A549 (cell line): ENCODE data around the gene ZNF618. TPM values are rescaled to one million over a fixed set of nuclear protein-coding genes. Genes with fewer than 3 reads are reported as not detected.

ENCODE experiments used
- ATAC-seq, 2 experiments: fragments of 200-7000 bp in 1 of 2; fragments of >200 bp in 1 of 2; cut with Nextera tagmentation in 1 of 2; cut with Tn5 transposase in 1 of 2; 3 replicates each; pipeline versions ENCODE4 v1.8.0 to v1.9.1; 2018 to 2020; ENCODE audit warnings: mild to moderate bottlenecking in 1 of 2, moderate library complexity in 1 of 2
- CTCF ChIA-PET: fragments of 300-600 bp; sonication (Branson Sonifier 250); formaldehyde crosslinking; extraction: SDS; loops from one replicate; lab custom pipeline; 2021; ENCODE audit warnings: antibody characterized with exemption, inconsistent platforms; lab: Yijun Ruan, JAX
- POLR2A ChIA-PET: fragments of 350-600 bp; formaldehyde crosslinking; extraction: SDS; loops from one replicate; lab custom pipeline; 2021; ENCODE audit warnings: antibody characterized with exemption, inconsistent platforms; lab: Yijun Ruan, JAX
- DNase-seq, 2 experiments: peaks; one replicate each; pipeline versions ENCODE4 v3.0.0 to v3.0.0-alpha.2; 2011 to 2016; ENCODE audit warnings: low read depth in 1 of 2, low spot score in 1 of 2
- FAIRE-seq: peaks from 2 replicates; lab custom pipeline; 2011; peaks lifted over from hg19 to GRCh38; lab: Jason Lieb, UNC
- H3K27ac ChIP-seq, 2 experiments: fragments of >200 bp; sonication (Bioruptor Twin); formaldehyde crosslinking; 3 replicates each; pipeline ENCODE4 v1.5.1; 2016 to 2017
- H3K4me1 ChIP-seq: fragments of >200 bp; sonication (Bioruptor Twin); formaldehyde crosslinking; 3 replicates; pipeline ENCODE4 v1.6.1; 2016
- H3K4me2 ChIP-seq: fragments of >200 bp; sonication (Bioruptor Twin); formaldehyde crosslinking; 3 replicates; pipeline ENCODE4 v1.6.1; 2016
- H3K4me3 ChIP-seq: fragments of >200 bp; sonication (Bioruptor Twin); formaldehyde crosslinking; 3 replicates; pipeline ENCODE4 v1.5.1; 2016
- H3K9me3 ChIP-seq: fragments of >200 bp; sonication (Bioruptor Twin); formaldehyde crosslinking; 3 replicates; pipeline ENCODE4 v1.6.1; 2016
- CBX2 ChIP-seq: fragments of 200-600 bp; sonication (generic); IDR thresholded peaks from 2 replicates; pipeline ENCODE4 v1.6.1; 2016; ENCODE audit warnings: low read depth, mild to moderate bottlenecking, borderline replicate concordance
- FOSL2 ChIP-seq, 2 experiments: fragments of 450-650 bp in 1 of 2; fragments of >200 bp in 1 of 2; sonication (Bioruptor Twin) in 1 of 2; formaldehyde crosslinking; IDR thresholded peaks; 2 replicates each; pipeline versions ENCODE4 v1.5.0 to v1.6.1; 2016 to 2020; ENCODE audit warnings: mild to moderate bottlenecking in 1 of 2, moderate library complexity in 1 of 2
- HDAC2 ChIP-seq: fragments of 200-600 bp; sonication (generic); IDR thresholded peaks from 2 replicates; pipeline ENCODE4 v1.6.1; 2016
- HEYL ChIP-seq: fragments of 250-450 bp; sonication (Bioruptor Pico); IDR thresholded peaks from 2 replicates; pipeline ENCODE4 v1.8.0; 2021; ENCODE audit warnings: mild to moderate bottlenecking, moderate library complexity
- HOXB13 ChIP-seq: fragments of 250-450 bp; sonication (Bioruptor Pico); IDR thresholded peaks from 2 replicates; pipeline ENCODE4 v1.5.0; 2020; ENCODE audit warnings: low read depth, mild to moderate bottlenecking, moderate library complexity
- JUN ChIP-seq, 2 experiments: fragments of >200 bp; sonication (Bioruptor Twin); formaldehyde crosslinking; IDR thresholded peaks; 2 replicates in 1 of 2; 3 replicates in 1 of 2; pipeline ENCODE4 v1.6.1; 2016 to 2017
- MAFK ChIP-seq: fragments of 450-650 bp; IDR thresholded peaks from 2 replicates; pipeline ENCODE4 v1.6.1; 2014; ENCODE audit not compliant: partially characterized antibody
- MAZ ChIP-seq: fragments of 150-350 bp; IDR thresholded peaks from 2 replicates; pipeline ENCODE4 v1.6.1; 2014; ENCODE audit warnings: antibody characterized with exemption, low read depth, low read length, borderline replicate concordance
- POLR2AphosphoS2 ChIP-seq: conservative IDR thresholded peaks from 2 replicates; pipeline ENCODE4 v1.6.1; 2012; ENCODE audit warnings: low read length, improper control_type of control experiment, inconsistent platforms
- RAD21 ChIP-seq, 2 experiments: fragments of >200 bp in 1 of 2; sonication (Bioruptor Twin) in 1 of 2; formaldehyde crosslinking in 1 of 2; IDR thresholded peaks in 1 of 2; conservative IDR thresholded peaks in 1 of 2; 2 replicates in 1 of 2; 3 replicates in 1 of 2; pipeline ENCODE4 v1.6.1; 2012 to 2018; ENCODE audit warnings: inconsistent platforms in 1 of 2
- RNF2 ChIP-seq: fragments of 200-600 bp; sonication (generic); IDR thresholded peaks from 2 replicates; pipeline ENCODE4 v1.6.1; 2016; ENCODE audit warnings: low read depth, mild to moderate bottlenecking, antibody characterized with exemption, moderate library complexity, borderline replicate concordance
- TP53 ChIP-seq: fragments of 250-450 bp; sonication (Bioruptor Pico); IDR thresholded peaks from 2 replicates; pipeline ENCODE4 v1.5.0; 2021; ENCODE audit warnings: mild to moderate bottlenecking, moderate library complexity
- ZC3H11A ChIP-seq: fragments of 450-650 bp; IDR thresholded peaks from 2 replicates; pipeline ENCODE4 v1.6.1; 2014; ENCODE audit warnings: antibody characterized with exemption, mild to moderate bottlenecking
- WGBS: methylation state at CpG from one replicate; pipeline ENCODE4 v1.1.6; 2017; ENCODE audit errors: missing lambda C conversion rate; 5-methylcytosine and 5-hydroxymethylcytosine counted together
- polyA plus RNA-seq, 4 experiments: library from polyadenylated mRNA; depleted of rRNA in 3 of 4; stranded (reverse); fragments of >200 nt; fragmentation: RNase III in 1 of 4; extraction: RNeasy Plus Mini Kit Qiagen cat#74134 plus additional on column Dnase treatment in 1 of 4; gene quantifications; 2 replicates in 3 of 4; 3 replicates in 1 of 4; pipeline ENCODE4 v1.2.3, GENCODE V29; 2011 to 2017
- TF ChIP-seq, protein P1 (sequence below): fragments of 250-450 bp; sonication (Bioruptor Pico); IDR thresholded peaks from 2 replicates; pipeline ENCODE4 v1.5.0; 2021; ENCODE audit warnings: mild to moderate bottlenecking, moderate library complexity, borderline replicate concordance
- TF ChIP-seq, protein P2 (sequence below): fragments of 250-450 bp; sonication (Bioruptor Pico); IDR thresholded peaks from 2 replicates; pipeline ENCODE4 v1.5.0; 2020; ENCODE audit warnings: low read depth, mild to moderate bottlenecking, moderate library complexity
- TF ChIP-seq, protein P3 (sequence below): fragments of >200 bp; sonication (Bioruptor Twin); formaldehyde crosslinking; IDR thresholded peaks from 3 replicates; pipeline ENCODE4 v1.5.1; 2016

ZNF618 gene
- polyA plus RNA-seq, 2 of the 4 experiments (the other 2 are of a cell fraction), result 9.0 to 10.0 TPM

DNA sequence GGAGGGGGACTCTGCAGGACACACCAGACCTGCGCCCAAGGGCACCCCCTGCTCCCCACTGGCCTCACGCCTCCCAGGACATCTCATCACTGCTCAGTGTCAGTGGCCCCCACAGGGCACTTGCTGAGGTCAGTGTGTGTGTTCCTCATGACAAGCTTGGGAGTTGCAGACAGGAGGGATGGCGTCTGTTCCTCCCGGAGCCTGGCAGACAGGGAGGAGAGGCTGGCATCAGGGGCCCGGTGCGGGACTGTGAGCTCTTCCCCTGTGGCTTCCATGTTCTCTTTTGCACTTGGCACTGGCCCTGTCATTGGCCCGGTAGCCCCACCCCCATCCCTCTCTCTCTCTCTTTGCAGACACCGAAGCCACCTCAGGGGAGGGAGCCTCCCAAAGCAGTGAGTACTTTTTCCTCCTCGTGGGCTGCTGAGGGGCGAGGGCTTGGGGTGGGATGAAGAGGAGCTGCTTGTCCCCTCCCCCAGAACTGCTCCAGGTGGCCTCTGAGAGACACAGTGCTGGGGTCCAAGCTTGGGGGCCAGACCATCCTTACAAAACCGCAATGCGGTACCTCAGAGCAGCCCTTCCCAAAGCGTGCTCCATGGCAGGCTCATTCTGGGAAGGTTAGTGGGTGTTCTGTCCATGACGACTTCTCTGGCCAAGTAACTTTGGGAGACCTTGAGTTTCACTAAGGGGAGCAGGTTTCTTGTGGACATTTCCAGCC is 126.3 kb downstream of the ZNF618 start (continued):
- no peak for TF ChIP-seq MAZ
- TF ChIP-seq, all 56 proteins: peak for 0

DNA sequence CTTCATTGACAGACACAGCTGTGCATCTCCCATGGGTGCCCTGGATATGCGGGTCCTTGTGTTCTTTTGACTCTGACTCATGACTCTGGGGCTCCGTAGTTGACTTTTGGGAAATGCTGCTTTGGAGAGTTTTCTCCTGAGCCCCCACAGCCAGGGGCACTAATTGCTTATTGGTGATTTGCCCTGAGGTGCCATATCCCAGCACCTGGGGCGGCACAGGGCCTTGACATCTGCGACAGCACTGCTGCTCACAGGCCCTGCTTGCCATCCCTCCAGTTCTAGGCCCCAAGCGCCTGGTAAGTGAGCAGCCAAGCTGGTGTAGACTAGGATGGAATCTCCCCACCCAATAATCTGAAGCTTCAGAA is 126.9 kb downstream of the ZNF618 start:
- TF ChIP-seq MAFK, result no peak
- TF ChIP-seq HEYL (CRISPR knock-in tag), result no peak
- no peak for TF ChIP-seq CBX2
- TF ChIP-seq, protein P1, sequence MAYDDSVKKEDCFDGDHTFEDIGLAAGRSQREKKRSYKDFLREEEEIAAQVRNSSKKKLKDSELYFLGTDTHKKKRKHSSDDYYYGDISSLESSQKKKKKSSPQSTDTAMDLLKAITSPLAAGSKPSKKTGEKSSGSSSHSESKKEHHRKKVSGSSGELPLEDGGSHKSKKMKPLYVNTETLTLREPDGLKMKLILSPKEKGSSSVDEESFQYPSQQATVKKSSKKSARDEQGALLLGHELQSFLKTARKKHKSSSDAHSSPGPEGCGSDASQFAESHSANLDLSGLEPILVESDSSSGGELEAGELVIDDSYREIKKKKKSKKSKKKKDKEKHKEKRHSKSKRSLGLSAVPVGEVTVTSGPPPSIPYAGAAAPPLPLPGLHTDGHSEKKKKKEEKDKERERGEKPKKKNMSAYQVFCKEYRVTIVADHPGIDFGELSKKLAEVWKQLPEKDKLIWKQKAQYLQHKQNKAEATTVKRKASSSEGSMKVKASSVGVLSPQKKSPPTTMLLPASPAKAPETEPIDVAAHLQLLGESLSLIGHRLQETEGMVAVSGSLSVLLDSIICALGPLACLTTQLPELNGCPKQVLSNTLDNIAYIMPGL (CRISPR knock-in tag), result no peak
- TF ChIP-seq FOSL2 (IDR thresholded peaks at IDR 0.05), result no peak
- TF ChIP-seq FOSL2 (CRISPR knock-in tag; IDR thresholded peaks at IDR 0.05), result no peak
- TF ChIP-seq TP53 (CRISPR knock-in tag), result no peak
- TF ChIP-seq POLR2AphosphoS2, result no peak
- H3K27ac ChIP-seq, result no peak overlapping the region
- H3K9me3 ChIP-seq, result no peaks in the 10 kb centered on the region
- DNase-seq (no peak), FAIRE-seq (no peak), ATAC-seq (no peak)
- ChIA-PET CTCF (interaction anchor here (0.6 to 0.7 kb wide), 2 partner anchors 80 to 306 kb away, joined by 3 read pairs; no protein-coding TSS in a partner anchor), POLR2A (no interaction called here)
- H3K4me2 ChIP-seq, result no peak overlapping the region
- H3K4me1 ChIP-seq, result no peaks in the 10 kb centered on the region
- WGBS, result 93% methylated on average over 5 of the region's 5 CpGs
- H3K4me3 ChIP-seq, result no peak overlapping the region

DNA sequence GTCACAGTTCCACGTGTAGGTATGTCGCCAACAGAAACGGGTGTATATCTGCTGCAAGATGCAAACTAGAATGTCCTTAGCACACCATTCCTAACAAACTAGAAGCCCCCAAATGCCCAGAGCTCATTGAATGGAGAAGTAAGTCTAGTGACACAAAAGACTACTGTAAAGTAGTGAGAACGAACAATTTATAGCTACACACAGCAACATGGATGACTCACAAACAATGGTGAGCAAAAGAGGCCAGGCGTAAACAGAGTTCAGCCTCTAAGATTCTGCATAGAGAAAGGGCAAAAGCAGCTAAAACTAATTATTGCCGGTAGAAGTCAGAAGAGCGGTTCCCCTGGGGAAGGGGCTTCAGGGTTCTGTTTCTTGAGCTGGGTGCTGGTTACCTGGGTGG is 127.2 kb downstream of the ZNF618 start:
- no peak overlapping the region for H3K4me2 ChIP-seq
- FAIRE-seq (no peak), ATAC-seq (no peak), DNase-seq (no peak)
- POLR2A ChIA-PET, result no interaction called here
- no peak overlapping the region for H3K27ac ChIP-seq
- H3K4me1 ChIP-seq, result no peaks in the 10 kb centered on the region
- no peaks in the 10 kb centered on the region for H3K9me3 ChIP-seq
- CTCF ChIA-PET, result interaction anchor here (0.6 to 0.7 kb wide), 2 partner anchors 79 to 306 kb away, joined by 3 read pairs; no protein-coding TSS in a partner anchor
- no peak overlapping the region for H3K4me3 ChIP-seq
- no peak for TF ChIP-seq MAZ
- TF ChIP-seq CBX2, result no peak
- TF ChIP-seq, protein P2, sequence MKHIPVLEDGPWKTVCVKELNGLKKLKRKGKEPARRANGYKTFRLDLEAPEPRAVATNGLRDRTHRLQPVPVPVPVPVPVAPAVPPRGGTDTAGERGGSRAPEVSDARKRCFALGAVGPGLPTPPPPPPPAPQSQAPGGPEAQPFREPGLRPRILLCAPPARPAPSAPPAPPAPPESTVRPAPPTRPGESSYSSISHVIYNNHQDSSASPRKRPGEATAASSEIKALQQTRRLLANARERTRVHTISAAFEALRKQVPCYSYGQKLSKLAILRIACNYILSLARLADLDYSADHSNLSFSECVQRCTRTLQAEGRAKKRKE (CRISPR knock-in tag), result no peak
- TF ChIP-seq RNF2, result no peak
- TF ChIP-seq, protein P3, sequence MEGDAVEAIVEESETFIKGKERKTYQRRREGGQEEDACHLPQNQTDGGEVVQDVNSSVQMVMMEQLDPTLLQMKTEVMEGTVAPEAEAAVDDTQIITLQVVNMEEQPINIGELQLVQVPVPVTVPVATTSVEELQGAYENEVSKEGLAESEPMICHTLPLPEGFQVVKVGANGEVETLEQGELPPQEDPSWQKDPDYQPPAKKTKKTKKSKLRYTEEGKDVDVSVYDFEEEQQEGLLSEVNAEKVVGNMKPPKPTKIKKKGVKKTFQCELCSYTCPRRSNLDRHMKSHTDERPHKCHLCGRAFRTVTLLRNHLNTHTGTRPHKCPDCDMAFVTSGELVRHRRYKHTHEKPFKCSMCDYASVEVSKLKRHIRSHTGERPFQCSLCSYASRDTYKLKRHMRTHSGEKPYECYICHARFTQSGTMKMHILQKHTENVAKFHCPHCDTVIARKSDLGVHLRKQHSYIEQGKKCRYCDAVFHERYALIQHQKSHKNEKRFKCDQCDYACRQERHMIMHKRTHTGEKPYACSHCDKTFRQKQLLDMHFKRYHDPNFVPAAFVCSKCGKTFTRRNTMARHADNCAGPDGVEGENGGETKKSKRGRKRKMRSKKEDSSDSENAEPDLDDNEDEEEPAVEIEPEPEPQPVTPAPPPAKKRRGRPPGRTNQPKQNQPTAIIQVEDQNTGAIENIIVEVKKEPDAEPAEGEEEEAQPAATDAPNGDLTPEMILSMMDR, result no peak
- no peak for TF ChIP-seq RAD21 (conservative IDR thresholded peaks at IDR 0.05 in 1 of 2, IDR thresholded peaks at IDR 0.05 in 1 of 2)
- no peak for TF ChIP-seq HDAC2
- TF ChIP-seq JUN (IDR thresholded peaks at IDR 0.05), result no peak
- no peak for TF ChIP-seq HOXB13 (CRISPR knock-in tag)
- no peak for TF ChIP-seq ZC3H11A
- WGBS, result 88% methylated on average over 7 of the region's 7 CpGs
